ENCODE results near the gene ABHD11.
A peak's percentile ranks its signal among the peaks of the same experiment; 100 is the strongest.
"Not testable (repeated sequence)": the region's sequence is repeated elsewhere in the genome, so short reads cannot be mapped to it uniquely, and the experiment has no call there.

ABHD11 gene

GRCh38 chr7:73718905-73719805 lies 19.4 kb downstream of the ABHD11 start, which contains the start of gene STX1A:
STX1A (minus strand) TSS chr7:73719669; CDS start chr7:73719631, 38 bp downstream.
- DNase-seq (ENCODE audit: low spot score): peak; percentile 99

- no peak for DNase-seq (ENCODE audit: low spot score)
Observed at GRCh38 chr7:73718438-73718881, 20.1 kb downstream of the ABHD11 start.

GRCh38 chr7:73717991-73718405 lies 20.6 kb downstream of the ABHD11 start:
- DNase-seq (ENCODE audit: low spot score): peak; percentile 71

GRCh38 chr7:73717025-73717807 lies 21.4 kb downstream of the ABHD11 start:
- DNase-seq (ENCODE audit: low spot score): peak; percentile 47

- DNase-seq (ENCODE audit: low spot score): no peak
Observed at GRCh38 chr7:73716318-73716890, 22.2 kb downstream of the ABHD11 start.

GRCh38 chr7:73715648-73716317 lies 22.8 kb downstream of the ABHD11 start:
- peak; percentile 86 for DNase-seq (ENCODE audit: low spot score)

GRCh38 chr7:73713319-73713718 lies 25.3 kb downstream of the ABHD11 start:
- not testable (repeated sequence) for DNase-seq (ENCODE audit: low spot score)

GRCh38 chr7:73712773-73713172 lies 25.8 kb downstream of the ABHD11 start:
- DNase-seq (ENCODE audit: low spot score): no peak

GRCh38 chr7:73708961-73709549 lies 29.5 kb downstream of the ABHD11 start:
- no peak for DNase-seq (ENCODE audit: low spot score)

- no peak for DNase-seq (ENCODE audit: low spot score)
Observed at GRCh38 chr7:73707045-73707631, 31.5 kb downstream of the ABHD11 start.

GRCh38 chr7:73706126-73707044 lies 32.2 kb downstream of the ABHD11 start:
- no peak for DNase-seq (ENCODE audit: low spot score)

GRCh38 chr7:73705551-73705920 lies 33.1 kb downstream of the ABHD11 start:
- no peak for DNase-seq (ENCODE audit: low spot score)

- DNase-seq (ENCODE audit: low spot score): no peak
Observed at GRCh38 chr7:73704640-73705550, 33.7 kb downstream of the ABHD11 start.

GRCh38 chr7:73703757-73704639 lies 34.6 kb downstream of the ABHD11 start:
- peak; percentile 58 for DNase-seq (ENCODE audit: low spot score)

GRCh38 chr7:73703225-73703624 lies 35.4 kb downstream of the ABHD11 start:
- no peak for DNase-seq (ENCODE audit: low spot score)

- no peak for DNase-seq (ENCODE audit: low spot score)
Observed at GRCh38 chr7:73702665-73703064, 35.9 kb downstream of the ABHD11 start.

GRCh38 chr7:73702226-73702625 lies 36.4 kb downstream of the ABHD11 start:
- DNase-seq (ENCODE audit: low spot score): no peak

Measured in GM03348 (cell line).